Neuronal stem cell (in vitro differentiated cells): ENCODE measurements around the gene ITGBL1.
A peak's percentile ranks its signal among the peaks of the same experiment; 100 is the strongest.

Experiments
- DNase-seq: peaks from one replicate; pipeline ENCODE4 v3.0.0-alpha.2; 2013; ENCODE audit warnings: low spot score
- H2AFZ ChIP-seq: one replicate; pipeline ENCODE4 v1.6.1; 2013; ENCODE audit warnings: mild to moderate bottlenecking, low read length, inconsistent platforms
- H2AK5ac ChIP-seq: 2 replicates; pipeline ENCODE4 v1.6.1; 2013; ENCODE audit warnings: low read depth, mild to moderate bottlenecking, inconsistent platforms, low read length, moderate library complexity, mixed read lengths
- H2BK120ac ChIP-seq: 2 replicates; pipeline ENCODE4 v1.6.1; 2013; ENCODE audit warnings: low read depth, mild to moderate bottlenecking, inconsistent platforms, low read length, moderate library complexity, mixed read lengths
- H2BK12ac ChIP-seq: one replicate; pipeline ENCODE4 v1.6.1; 2013; ENCODE audit warnings: low read length, inconsistent platforms
- H2BK15ac ChIP-seq: 2 replicates; pipeline ENCODE4 v1.6.1; 2013; ENCODE audit warnings: mild to moderate bottlenecking, low read length, inconsistent platforms, mixed read lengths
- H2BK5ac ChIP-seq: one replicate; pipeline ENCODE4 v1.6.1; 2013; ENCODE audit warnings: inconsistent platforms, mild to moderate bottlenecking, low read length, moderate library complexity
- H3K14ac ChIP-seq: one replicate; pipeline ENCODE4 v1.6.1; 2013; ENCODE audit warnings: low read length, inconsistent platforms
- H3K18ac ChIP-seq: 2 replicates; pipeline ENCODE4 v1.6.1; 2013; ENCODE audit warnings: low read length, inconsistent platforms
- H3K23ac ChIP-seq: 2 replicates; pipeline ENCODE4 v1.6.1; 2013; ENCODE audit warnings: low read depth, mild to moderate bottlenecking, mixed read lengths, low read length, inconsistent platforms; ENCODE audit not compliant: poor library complexity
- H3K27ac ChIP-seq: replicated peaks from 3 replicates; pipeline ENCODE4 v1.5.1; 2013; ENCODE audit warnings: low read length, inconsistent platforms
- H3K27me3 ChIP-seq, 3 experiments: 2 replicates each; pipeline ENCODE4 v1.6.1; 2013; ENCODE audit warnings: low read length in 3 of 3, mild to moderate bottlenecking in 2 of 3, inconsistent platforms in 1 of 3, low read depth in 1 of 3, mixed read lengths in 1 of 3, moderate library complexity in 1 of 3; ENCODE audit not compliant: control insufficient read depth in 3 of 3, insufficient read depth in 3 of 3
- H3K36me3 ChIP-seq, 2 donors: replicated peaks in 1 of 2; 2 replicates each; pipeline ENCODE4 v1.6.1; 2013; ENCODE audit warnings: low read length in 2 of 2; ENCODE audit not compliant: control insufficient read depth in 2 of 2, insufficient read depth in 2 of 2
- H3K4ac ChIP-seq: 2 replicates; pipeline ENCODE4 v1.6.1; 2013; ENCODE audit warnings: inconsistent platforms, mild to moderate bottlenecking, low read length, moderate library complexity
- H3K4me1 ChIP-seq, 2 donors: 1 replicate in 1 of 2; 2 replicates in 1 of 2; pipeline ENCODE4 v1.6.1; 2013; ENCODE audit warnings: low read length in 2 of 2, low read depth in 1 of 2; ENCODE audit not compliant: control insufficient read depth in 2 of 2, insufficient read depth in 1 of 2
- H3K4me2 ChIP-seq: one replicate; pipeline ENCODE4 v1.6.1; 2013; ENCODE audit warnings: mild to moderate bottlenecking, low read length, inconsistent platforms; ENCODE audit not compliant: insufficient read depth, poor library complexity, severe bottlenecking
- H3K4me3 ChIP-seq, 2 donors: 2 replicates each; pipeline ENCODE4 v1.5.1; 2013; ENCODE audit warnings: low read length in 2 of 2, mild to moderate bottlenecking in 2 of 2, inconsistent platforms in 1 of 2, moderate library complexity in 1 of 2
- H3K79me1 ChIP-seq: one replicate; pipeline ENCODE4 v1.6.1; 2013; ENCODE audit warnings: low read depth, mild to moderate bottlenecking, inconsistent platforms, low read length, moderate library complexity
- H3K9ac ChIP-seq: one replicate; pipeline ENCODE4 v1.6.1; 2013; ENCODE audit warnings: mild to moderate bottlenecking, low read depth, low read length, inconsistent platforms; ENCODE audit not compliant: poor library complexity
- H3K9me3 ChIP-seq, 2 donors: replicated peaks in 1 of 2; 2 replicates each; pipeline versions ENCODE3 to v1.6.1; 2013; ENCODE audit warnings: low read length in 2 of 2, mild to moderate bottlenecking in 2 of 2, inconsistent platforms in 1 of 2, low read depth in 1 of 2, mixed read lengths in 1 of 2, moderate library complexity in 1 of 2; ENCODE audit not compliant: control insufficient read depth in 2 of 2, insufficient read depth in 1 of 2
- H4K8ac ChIP-seq: one replicate; pipeline ENCODE4 v1.6.1; 2013; ENCODE audit warnings: low read depth, mild to moderate bottlenecking, inconsistent platforms, low read length, moderate library complexity
- H4K91ac ChIP-seq: one replicate; pipeline ENCODE4 v1.6.1; 2013; ENCODE audit warnings: low read length, low read depth, mild to moderate bottlenecking, inconsistent platforms; ENCODE audit not compliant: poor library complexity
- WGBS, 2 donors: extraction: QIAGEN DNeasy Blood & Tissue Kit; methylation state at CpG; one replicate each; pipeline ENCODE4 v1.1.7; 2013; ENCODE audit warnings: missing lambda C conversion rate in 2 of 2, mixed read lengths in 1 of 2; ENCODE audit not compliant: insufficient read length in 2 of 2, insufficient replicate concordance in 1 of 2; ENCODE audit errors: extremely low coverage in 2 of 2; 5-methylcytosine and 5-hydroxymethylcytosine counted together

ITGBL1 gene

GRCh38 chr13:101486708-101487437, 34.4 kb downstream of the ITGBL1 start:
- no peaks in the 10 kb centered on the region for H3K4me1 ChIP-seq
- WGBS, 2 donors = no CpG with 5 or more reads among the region's 1 CpG
- no peak overlapping the region for H3K23ac ChIP-seq
- H2AFZ ChIP-seq = no peak overlapping the region
- H2BK12ac ChIP-seq = no peak overlapping the region
- no peak overlapping the region for H3K4me3 ChIP-seq
- no peak overlapping the region for H3K27ac ChIP-seq
- H3K36me3 ChIP-seq = no peaks in the 10 kb centered on the region
- no peaks in the 10 kb centered on the region for H3K9me3 ChIP-seq
- H3K9ac ChIP-seq = no peak overlapping the region
- H3K79me1 ChIP-seq = no peaks in the 10 kb centered on the region
- no peak overlapping the region for H2AK5ac ChIP-seq
- no peak overlapping the region for H4K8ac ChIP-seq
- H2BK15ac ChIP-seq = no peak overlapping the region
- no peak overlapping the region for H2BK120ac ChIP-seq
- DNase-seq = no peak
- no peak overlapping the region for H4K91ac ChIP-seq
- H3K4ac ChIP-seq = no peak overlapping the region
- H2BK5ac ChIP-seq = no peak overlapping the region
- H3K27me3 ChIP-seq = no peaks in the 10 kb centered on the region
- H3K14ac ChIP-seq = no peak overlapping the region
- H3K18ac ChIP-seq = no peak overlapping the region
- H3K4me2 ChIP-seq = no peak overlapping the region

GRCh38 chr13:101487438-101487830, 35.0 kb downstream of the ITGBL1 start:
- no peak overlapping the region for H3K18ac ChIP-seq
- no peak overlapping the region for H4K8ac ChIP-seq
- no peak overlapping the region for H3K4me3 ChIP-seq
- no peaks in the 10 kb centered on the region for H3K36me3 ChIP-seq
- H2AFZ ChIP-seq = peak overlapping the region; percentile 34
- no peak overlapping the region for H2BK15ac ChIP-seq
- no peak overlapping the region for H3K14ac ChIP-seq
- no peak overlapping the region for H3K27ac ChIP-seq
- H3K4me2 ChIP-seq = no peak overlapping the region
- no peak overlapping the region for H2AK5ac ChIP-seq
- no peak overlapping the region for H3K4ac ChIP-seq
- WGBS, 2 donors = no CpG with 5 or more reads among the region's 4 CpGs
- no peaks in the 10 kb centered on the region for H3K9me3 ChIP-seq
- H2BK120ac ChIP-seq = no peak overlapping the region
- no peak for DNase-seq
- H3K23ac ChIP-seq = no peak overlapping the region
- no peaks in the 10 kb centered on the region for H3K79me1 ChIP-seq
- no peak overlapping the region for H2BK5ac ChIP-seq
- H2BK12ac ChIP-seq = no peak overlapping the region
- no peak overlapping the region for H4K91ac ChIP-seq
- no peak overlapping the region for H3K9ac ChIP-seq
- H3K4me1 ChIP-seq = no peaks in the 10 kb centered on the region
- H3K27me3 ChIP-seq = no peaks in the 10 kb centered on the region

- no peak for DNase-seq
- no peaks in the 10 kb centered on the region for H3K27me3 ChIP-seq
- no peaks in the 10 kb centered on the region for H3K79me1 ChIP-seq
- no peak overlapping the region for H3K4me2 ChIP-seq
- H2BK12ac ChIP-seq = no peak overlapping the region
- no peak overlapping the region for H3K27ac ChIP-seq
- no peak overlapping the region for H3K18ac ChIP-seq
- no peak overlapping the region for H3K23ac ChIP-seq
- no peak overlapping the region for H4K8ac ChIP-seq
- H2AK5ac ChIP-seq = no peak overlapping the region
- no peak overlapping the region for H2BK15ac ChIP-seq
- H4K91ac ChIP-seq = no peak overlapping the region
- H3K14ac ChIP-seq = no peak overlapping the region
- no peak overlapping the region for H2AFZ ChIP-seq
- no CpG with 5 or more reads among the region's 1 CpG for WGBS, 2 donors
- no peaks in the 10 kb centered on the region for H3K4me1 ChIP-seq
- no peak overlapping the region for H2BK5ac ChIP-seq
- H3K4me3 ChIP-seq = no peak overlapping the region
- no peak overlapping the region for H3K4ac ChIP-seq
- H3K9me3 ChIP-seq = no peaks in the 10 kb centered on the region
- H2BK120ac ChIP-seq = no peak overlapping the region
- H3K9ac ChIP-seq = no peak overlapping the region
- H3K36me3 ChIP-seq = no peaks in the 10 kb centered on the region
Measured at GRCh38 chr13:101488734-101489133, 36.3 kb downstream of the ITGBL1 start.

GRCh38 chr13:101489643-101490405, 37.3 kb downstream of the ITGBL1 start:
- H3K18ac ChIP-seq = no peak overlapping the region
- H3K9me3 ChIP-seq = no peaks in the 10 kb centered on the region
- no peak overlapping the region for H4K91ac ChIP-seq
- no peak overlapping the region for H3K4ac ChIP-seq
- no peak overlapping the region for H2BK12ac ChIP-seq
- no peak overlapping the region for H2AK5ac ChIP-seq
- H3K14ac ChIP-seq = no peak overlapping the region
- H2BK15ac ChIP-seq = no peak overlapping the region
- no peak overlapping the region for H2BK120ac ChIP-seq
- no peak overlapping the region for H3K4me2 ChIP-seq
- no peak overlapping the region for H3K4me3 ChIP-seq
- no peak overlapping the region for H3K23ac ChIP-seq
- no peaks in the 10 kb centered on the region for H3K4me1 ChIP-seq
- H3K27me3 ChIP-seq = no peaks in the 10 kb centered on the region
- no peak overlapping the region for H4K8ac ChIP-seq
- no peak overlapping the region for H3K27ac ChIP-seq
- WGBS, 2 donors = no CpG with 5 or more reads among the region's 3 CpGs
- H3K36me3 ChIP-seq = no peaks in the 10 kb centered on the region
- no peak overlapping the region for H3K9ac ChIP-seq
- no peak for DNase-seq
- no peak overlapping the region for H2BK5ac ChIP-seq
- H3K79me1 ChIP-seq = no peaks in the 10 kb centered on the region
- H2AFZ ChIP-seq = no peak overlapping the region
